Fibroblast of skin of back (primary cell): ENCODE measurements around the gene EEF1A1. TPM values are rescaled to one million over a fixed set of nuclear protein-coding genes. Genes with fewer than 3 reads are reported as not detected.
"Not testable (repeated sequence)": the region's sequence is repeated elsewhere in the genome, so short reads cannot be mapped to it uniquely, and the experiment has no call there.

Source experiments
- DNase-seq: peaks from one replicate; pipeline ENCODE4 v3.0.0-alpha.2; 2013
- polyA plus RNA-seq, 2 experiments: library from polyadenylated mRNA; unstranded; fragments of 120-200 nt; gene quantifications; one replicate each; pipeline ENCODE4 v1.2.1, GENCODE V29; 2013; ENCODE audit not compliant: insufficient read length in 2 of 2

Gene EEF1A1
- polyA plus RNA-seq (2013, experiment 1 of 2; ENCODE audit: insufficient read length) = 10,479 TPM
- 16,645 TPM for polyA plus RNA-seq (2013, experiment 2 of 2; ENCODE audit: insufficient read length)

DNA sequence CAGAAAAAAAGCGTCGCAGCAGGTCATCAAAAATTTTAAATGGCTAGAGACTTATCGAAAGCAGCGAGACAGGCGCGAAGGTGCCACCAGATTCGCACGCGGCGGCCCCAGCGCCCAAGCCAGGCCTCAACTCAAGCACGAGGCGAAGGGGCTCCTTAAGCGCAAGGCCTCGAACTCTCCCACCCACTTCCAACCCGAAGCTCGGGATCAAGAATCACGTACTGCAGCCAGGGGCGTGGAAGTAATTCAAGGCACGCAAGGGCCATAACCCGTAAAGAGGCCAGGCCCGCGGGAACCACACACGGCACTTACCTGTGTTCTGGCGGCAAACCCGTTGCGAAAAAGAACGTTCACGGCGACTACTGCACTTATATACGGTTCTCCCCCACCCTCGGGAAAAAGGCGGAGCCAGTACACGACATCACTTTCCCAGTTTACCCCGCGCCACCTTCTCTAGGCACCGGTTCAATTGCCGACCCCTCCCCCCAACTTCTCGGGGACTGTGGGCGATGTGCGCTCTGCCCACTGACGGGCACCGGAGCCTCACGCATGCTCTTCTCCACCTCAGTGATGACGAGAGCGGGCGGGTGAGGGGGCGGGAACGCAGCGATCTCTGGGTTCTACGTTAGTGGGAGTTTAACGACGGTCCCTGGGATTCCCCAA is at the start of gene EEF1A1:
Gene EEF1A1, minus strand, starts transcription at position 345 of the 663 bp plus-strand sequence. CDS start 1,006 bp downstream, outside the sequence.
- DNase-seq = peak; percentile 100

DNA sequence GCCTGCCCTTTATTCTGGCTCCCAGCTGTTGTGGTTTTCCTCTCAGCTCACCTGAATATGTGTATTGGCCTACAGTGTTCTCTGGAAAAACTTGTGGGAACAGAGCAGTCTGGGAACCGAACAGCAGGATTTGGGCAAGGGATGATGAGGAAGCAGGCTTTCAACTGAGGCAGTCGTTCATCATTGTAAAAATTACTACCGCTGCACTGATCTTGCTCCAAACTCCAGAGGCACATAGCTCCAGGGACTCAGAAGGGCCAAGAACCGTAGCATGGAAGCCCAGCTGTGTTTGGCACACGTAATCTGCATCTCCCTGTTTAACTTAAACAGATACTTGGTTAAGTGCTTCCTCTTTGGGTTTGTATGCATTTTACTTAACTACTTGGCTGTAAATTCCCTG is 48.3 kb upstream of the EEF1A1 start:
- no peak for DNase-seq

- DNase-seq = peak; percentile 65
Observed at GRCh38 chr6:73566954-73567591, 46.2 kb upstream of the EEF1A1 start.

- not testable (repeated sequence) for DNase-seq
Observed at GRCh38 chr6:73566486-73566871, 45.6 kb upstream of the EEF1A1 start.

- DNase-seq = peak; percentile 91
Observed at GRCh38 chr6:73565767-73566485, 45.1 kb upstream of the EEF1A1 start.

DNA sequence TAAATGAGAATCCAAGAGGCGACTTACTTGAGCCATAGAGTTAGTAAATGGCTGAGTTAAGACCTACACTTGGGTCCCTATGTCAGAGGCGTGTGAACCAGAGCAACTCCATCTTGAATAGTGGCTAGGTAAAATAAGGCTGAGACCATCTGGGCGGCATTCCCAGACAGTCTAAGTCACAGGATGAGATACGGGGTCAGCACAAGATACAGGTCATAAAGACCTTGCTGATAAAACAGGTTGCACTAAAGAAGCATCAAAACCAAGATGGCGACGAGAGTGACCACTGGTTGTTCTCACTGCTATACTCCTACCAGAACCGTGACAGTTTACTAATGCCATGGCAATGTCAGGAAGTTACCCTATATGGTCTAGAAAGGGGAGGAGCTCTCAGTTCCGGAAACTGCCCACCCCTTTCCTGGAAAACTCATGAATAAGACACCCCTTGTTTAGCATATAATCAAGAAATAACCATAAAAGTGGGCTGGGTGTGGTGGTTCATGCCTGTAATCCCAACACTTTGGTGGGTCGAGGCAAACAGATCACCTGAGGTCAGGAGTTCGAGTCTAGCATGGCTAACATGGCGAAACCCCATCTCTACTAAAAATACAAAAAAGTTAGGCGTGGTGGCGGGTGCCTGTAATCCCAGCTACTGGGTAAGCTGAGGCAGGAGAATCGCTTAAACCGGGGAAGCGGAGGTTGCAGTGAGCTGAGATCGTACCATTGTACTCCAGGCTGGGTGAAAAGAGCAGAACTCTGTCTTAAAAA is 43.9 kb upstream of the EEF1A1 start:
- no peak for DNase-seq

DNA sequence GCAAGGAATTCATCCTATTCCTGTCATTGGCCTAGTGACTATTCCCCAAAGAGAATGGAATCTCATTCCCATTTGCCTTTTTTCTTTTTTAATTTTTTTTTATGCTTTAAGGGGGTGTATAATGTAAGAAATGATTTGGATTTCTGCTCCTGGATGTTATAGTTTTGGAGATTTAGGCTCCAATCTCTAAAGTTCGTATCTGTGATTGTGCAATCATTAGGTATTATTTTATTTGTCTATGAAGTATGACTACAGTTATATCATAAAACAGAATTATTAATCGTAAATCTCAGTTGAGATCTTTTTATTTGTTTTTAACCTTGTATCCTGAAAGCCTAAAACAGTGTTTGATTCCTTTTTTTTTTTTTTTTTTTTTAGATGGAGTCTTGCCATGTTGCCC is 41.7 kb upstream of the EEF1A1 start:
- DNase-seq = no peak

GRCh38 chr6:73560853-73561407 is 40.1 kb upstream of the EEF1A1 start:
- no peak for DNase-seq

- no peak for DNase-seq
Observed at GRCh38 chr6:73560182-73560732, 39.4 kb upstream of the EEF1A1 start.

DNA sequence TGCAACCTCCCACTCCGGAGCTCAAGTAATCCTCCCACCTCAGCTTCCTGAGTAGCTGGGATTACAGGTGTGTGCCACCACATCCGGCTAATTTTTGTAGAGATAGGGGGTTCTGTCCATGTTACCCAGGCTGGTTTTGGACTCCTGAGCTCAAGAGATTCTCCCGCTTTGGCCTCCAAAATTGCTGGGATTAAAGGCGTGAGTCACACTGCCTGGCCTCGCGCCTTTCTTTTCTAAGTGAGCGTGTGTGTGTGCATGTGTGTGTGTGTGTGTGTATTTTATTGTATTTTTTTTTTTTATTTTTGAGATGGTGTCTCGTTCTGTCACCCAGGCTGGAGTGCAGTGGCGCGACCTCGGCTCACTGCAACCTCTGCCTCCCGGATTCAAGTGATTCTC is 38.6 kb upstream of the EEF1A1 start:
- not testable (repeated sequence) for DNase-seq

GRCh38 chr6:73558624-73559398 is 38.0 kb upstream of the EEF1A1 start:
- DNase-seq = no peak

DNA sequence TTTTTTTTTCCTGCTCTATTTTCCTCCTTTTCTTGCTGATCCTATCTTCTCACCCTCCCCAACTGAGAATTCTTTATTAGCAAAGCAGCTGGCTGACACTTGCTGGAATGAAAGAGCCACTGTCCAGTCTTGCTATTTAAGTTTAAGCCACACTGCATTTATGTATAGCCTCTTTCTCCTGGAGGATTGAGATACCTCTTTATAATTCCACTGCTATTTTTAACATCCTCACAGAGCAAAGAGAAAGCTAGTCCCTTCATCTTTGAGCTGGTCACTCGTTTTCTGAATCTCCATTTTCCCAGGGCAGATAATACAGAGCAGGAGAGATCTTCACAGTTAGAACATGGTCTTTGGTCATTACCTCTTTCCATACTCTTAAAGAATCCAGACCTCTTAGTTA is 36.0 kb upstream of the EEF1A1 start:
- no peak for DNase-seq

GRCh38 chr6:73555380-73555949 is 34.6 kb upstream of the EEF1A1 start:
- DNase-seq = not testable (repeated sequence)

- not testable (repeated sequence) for DNase-seq
Observed at GRCh38 chr6:73551115-73551514, 30.3 kb upstream of the EEF1A1 start.

DNA sequence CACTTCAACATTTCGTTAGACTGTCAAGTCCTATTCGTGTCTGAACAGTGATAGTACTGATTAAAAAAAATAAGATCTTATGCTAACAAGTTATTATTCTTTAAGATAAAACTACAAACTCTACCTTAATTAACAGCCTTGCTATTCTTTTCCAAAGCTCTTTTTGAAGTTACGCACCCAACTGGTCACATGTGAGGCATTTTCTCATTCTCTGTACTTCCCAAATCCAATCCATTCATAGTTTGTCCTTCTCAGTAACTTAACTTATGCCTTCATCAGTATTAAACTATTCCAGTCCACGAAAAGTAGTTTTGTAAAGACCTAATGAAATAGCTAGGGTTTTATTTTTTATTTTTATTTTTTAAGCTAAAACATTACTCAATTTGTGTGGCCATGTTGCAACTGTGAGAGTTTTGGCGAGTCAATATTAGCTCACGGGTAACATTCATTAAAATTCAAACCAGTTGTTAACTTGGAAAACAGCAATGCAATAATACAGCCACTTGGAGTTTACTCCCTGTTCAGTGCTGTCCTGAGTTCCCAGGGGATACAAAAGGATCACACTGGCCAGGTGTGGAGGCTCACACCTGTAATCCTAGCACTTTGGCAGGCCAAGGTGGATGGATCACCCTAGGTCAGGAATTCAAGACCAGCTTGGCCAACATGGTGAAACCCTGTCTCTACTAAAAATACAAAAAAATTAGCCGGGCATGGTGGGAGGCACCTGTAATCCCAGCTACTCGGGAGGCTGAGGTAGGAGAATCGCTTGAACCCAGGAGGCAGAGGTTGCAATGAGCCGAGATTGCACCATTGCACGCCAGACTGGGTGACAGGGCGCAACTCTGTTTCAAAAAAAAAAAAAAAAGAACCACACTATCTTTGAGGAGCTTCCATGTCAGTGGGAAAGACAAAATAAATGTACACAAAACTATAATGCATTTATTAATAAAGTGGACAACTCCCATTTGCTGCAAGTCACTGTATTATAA is 27.9 kb upstream of the EEF1A1 start:
- no peak for DNase-seq

DNA sequence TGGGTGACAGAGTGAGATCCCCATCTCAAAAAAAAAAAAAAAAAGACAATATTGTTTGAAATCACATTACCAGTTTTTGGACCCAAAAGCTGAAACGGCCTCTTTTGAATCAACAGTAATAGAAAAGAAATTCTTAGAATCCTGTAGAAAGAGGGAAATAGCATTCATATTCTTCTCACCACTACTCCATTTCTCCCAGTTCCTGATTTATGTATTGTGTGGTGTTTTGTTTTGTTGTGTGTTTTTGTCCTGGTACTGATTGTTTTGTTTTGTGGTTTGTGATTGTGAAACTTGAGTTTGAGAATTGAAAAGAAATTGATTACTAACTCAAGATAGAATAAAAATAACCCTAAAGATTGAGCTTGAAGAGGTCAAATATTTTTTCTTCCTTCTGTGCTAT is 26.2 kb upstream of the EEF1A1 start:
- DNase-seq = no peak

DNA sequence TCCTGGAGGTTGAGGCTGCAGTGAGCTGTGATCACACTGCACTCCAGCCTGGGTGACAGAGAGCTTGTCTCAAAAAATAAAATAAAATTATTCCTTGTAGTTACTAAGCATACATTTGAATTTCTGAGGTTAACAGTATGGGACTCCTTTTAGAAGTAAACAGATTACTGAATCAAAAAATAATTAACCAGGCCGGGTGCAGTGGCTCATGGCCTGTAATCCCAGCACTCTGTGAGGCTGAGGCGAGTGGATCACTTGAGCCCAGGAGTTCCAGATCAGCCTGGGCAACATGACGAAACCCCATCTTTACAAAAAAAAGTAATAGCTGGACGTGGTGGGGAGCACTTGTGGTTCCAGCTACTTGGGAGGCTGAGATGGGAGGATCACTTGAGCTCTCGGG is 22.1 kb upstream of the EEF1A1 start:
- DNase-seq = no peak

DNA sequence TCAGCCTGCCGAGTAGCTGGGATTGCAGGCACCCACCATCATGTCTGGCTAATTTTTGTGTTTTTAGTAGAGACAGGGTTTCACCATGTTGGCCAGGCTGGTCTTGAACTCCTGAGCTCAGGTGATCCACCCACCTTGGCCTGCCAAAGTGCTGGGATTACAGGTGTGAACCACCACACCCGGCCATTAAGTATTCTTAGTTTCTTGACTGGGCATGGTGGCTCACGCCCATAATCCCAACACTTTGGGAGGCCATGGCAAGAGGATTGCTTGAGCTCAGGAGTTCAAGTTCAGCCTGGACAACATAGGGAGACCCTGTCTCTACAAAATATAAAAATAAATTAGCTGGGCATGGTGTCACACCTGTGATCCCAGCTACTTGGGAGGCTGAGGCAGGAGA is 21.6 kb upstream of the EEF1A1 start:
- not testable (repeated sequence) for DNase-seq

DNA sequence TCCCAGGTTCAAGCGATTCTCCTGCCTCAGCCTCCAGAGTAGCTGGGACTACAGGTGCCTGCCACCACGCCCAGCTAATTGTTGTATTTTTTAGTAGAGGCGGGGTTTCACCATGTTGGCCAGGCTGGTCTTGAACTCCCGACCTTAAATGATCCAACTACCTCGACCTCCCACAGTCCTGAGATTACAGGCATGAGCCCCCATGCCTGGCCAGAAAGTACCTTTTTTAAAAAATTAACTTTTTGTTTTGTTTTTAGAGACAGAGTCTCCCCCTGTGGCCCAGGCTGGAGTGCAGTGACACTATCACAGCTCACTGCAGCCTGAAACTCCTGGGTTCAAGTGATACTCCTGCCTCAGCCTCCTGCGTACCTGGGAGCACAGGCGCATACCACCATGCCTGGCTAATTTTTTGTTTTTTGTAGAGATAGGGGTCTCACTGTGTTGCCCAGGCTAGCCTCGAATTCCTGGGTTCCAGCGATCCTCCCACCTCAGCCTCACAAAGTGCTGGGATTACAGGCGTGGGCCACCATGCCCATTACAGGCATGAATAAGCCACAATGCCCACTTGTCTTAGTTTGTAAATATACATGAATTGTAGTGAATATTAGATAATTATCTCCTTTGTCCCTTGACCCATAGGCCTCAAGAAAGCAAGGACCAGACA is 17.4 kb upstream of the EEF1A1 start:
- no peak for DNase-seq
